BLaER1 (cell line): ENCODE data around the gene GAB4.

ENCODE experiments used
- H3K27ac ChIP-seq: shearing (Covaris generic); formaldehyde crosslinking; 2 replicates; pipeline ENCODE4 v1.8.1; 2022
- H3K27me3 ChIP-seq: shearing (Covaris generic); formaldehyde crosslinking; 2 replicates; pipeline ENCODE4 v1.8.1; 2022
- H3K36me3 ChIP-seq: shearing (Covaris generic); formaldehyde crosslinking; 2 replicates; pipeline ENCODE4 v1.8.1; 2022
- H3K4me1 ChIP-seq: shearing (Covaris generic); formaldehyde crosslinking; 2 replicates; pipeline ENCODE4 v1.8.1; 2022
- H3K4me2 ChIP-seq: shearing (Covaris generic); formaldehyde crosslinking; 2 replicates; pipeline ENCODE4 v1.8.1; 2022
- H3K4me3 ChIP-seq: shearing (Covaris generic); formaldehyde crosslinking; 2 replicates; pipeline ENCODE4 v1.8.1; 2022
- H3K9ac ChIP-seq: shearing (Covaris generic); formaldehyde crosslinking; 2 replicates; pipeline ENCODE4 v1.8.1; 2022
- H3K9me3 ChIP-seq: shearing (Covaris generic); formaldehyde crosslinking; 2 replicates; pipeline ENCODE4 v1.8.1; 2022
- H4K20me1 ChIP-seq: shearing (Covaris generic); formaldehyde crosslinking; 2 replicates; pipeline ENCODE4 v1.8.1; 2022
- Cebpa-rat ChIP-seq: shearing (Covaris generic); IDR thresholded peaks from 2 replicates; pipeline ENCODE4 v1.8.1; 2022

GAB4 gene

DNA sequence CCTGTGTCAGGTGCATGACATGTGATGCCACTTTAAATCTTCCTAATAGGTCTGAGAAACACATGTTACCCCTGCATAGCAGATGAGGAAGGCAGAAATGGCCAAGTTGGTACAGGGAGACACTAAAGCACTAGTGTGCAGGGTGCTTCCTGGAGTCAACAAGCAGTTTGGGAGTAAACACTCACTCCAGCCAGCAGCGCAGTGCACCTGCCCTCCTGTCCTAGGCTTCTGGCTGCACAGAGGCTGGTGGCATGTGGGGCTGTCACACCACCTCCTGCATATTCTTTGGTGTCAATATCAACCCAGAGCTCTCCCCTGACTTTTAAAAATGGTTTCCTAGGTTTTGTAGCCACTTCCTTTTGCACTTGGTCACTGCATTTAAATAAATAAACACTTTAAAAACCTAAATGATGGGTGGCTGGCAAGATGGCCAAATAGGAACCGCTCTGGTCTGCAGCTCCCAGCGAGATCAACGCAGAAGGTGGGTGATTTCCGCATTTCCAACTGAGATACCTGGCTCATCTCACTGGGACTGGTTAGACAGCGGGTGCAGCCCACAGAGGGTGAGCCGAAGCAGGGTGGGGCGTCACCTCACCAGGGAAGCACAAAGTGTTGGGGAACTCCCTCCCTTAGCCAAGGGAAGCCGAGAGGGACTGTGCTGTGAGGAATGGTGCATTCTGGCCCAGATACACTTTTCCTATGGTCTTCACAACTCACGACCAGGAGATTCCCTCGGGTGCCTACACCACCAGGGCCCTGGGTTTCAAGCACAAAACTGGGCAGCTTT is 33.5 kb downstream of the GAB4 start:
- H3K27me3 ChIP-seq = no peaks in the 10 kb centered on the region
- peak overlapping the region; percentile 49 for H3K4me3 ChIP-seq
- H3K27ac ChIP-seq = peak overlapping the region; percentile 91
- no peak for TF ChIP-seq Cebpa-rat
- peaks cover 40% of the 10 kb centered on the region for H3K9me3 ChIP-seq
- no peaks in the 10 kb centered on the region for H3K36me3 ChIP-seq
- H4K20me1 ChIP-seq = no peaks in the 10 kb centered on the region
- peak overlapping the region; percentile 72 for H3K9ac ChIP-seq
- H3K4me1 ChIP-seq = peaks cover 68% of the 10 kb centered on the region
- H3K4me2 ChIP-seq = peak overlapping the region; percentile 66

DNA sequence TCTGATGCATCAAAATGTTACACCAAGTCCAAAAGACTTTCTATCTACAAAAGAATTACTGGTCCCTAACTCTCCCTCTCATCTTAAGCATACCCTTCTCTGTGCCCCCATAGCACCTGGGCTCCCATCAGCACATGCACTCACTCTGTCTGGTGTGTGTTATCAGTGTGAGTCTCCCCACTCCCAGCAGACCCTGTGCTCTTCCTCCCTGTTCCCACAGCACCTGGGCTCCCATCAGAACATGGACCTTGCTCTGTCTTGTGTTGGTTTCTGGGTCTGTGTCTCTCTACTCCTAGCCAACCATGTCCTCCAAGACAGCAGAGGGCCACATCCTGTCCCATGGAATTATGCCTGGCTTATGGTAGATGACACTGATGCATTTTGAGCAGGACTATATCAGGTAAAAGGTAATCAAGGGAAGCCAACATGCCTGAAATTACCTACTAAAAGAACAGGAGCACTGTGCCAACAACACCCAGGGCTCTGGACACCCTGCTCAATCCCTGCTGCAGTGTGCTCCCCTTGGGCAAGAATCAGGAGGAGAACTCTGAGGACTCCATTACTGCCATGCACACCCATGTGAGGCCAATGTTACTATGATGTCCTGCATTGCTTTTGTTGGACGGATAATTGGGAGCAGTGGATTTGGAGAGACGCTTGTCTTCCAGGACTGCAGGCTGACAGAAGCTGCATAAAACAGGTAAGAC is 34.3 kb downstream of the GAB4 start:
- Histone ChIP-seq H3K9me3 (peaks cover 33% of the 10 kb centered on the region), H3K36me3 (no peaks in the 10 kb centered on the region), H3K9ac (no peak overlapping the region), H3K4me1 (peaks cover 72% of the 10 kb centered on the region), H3K27ac (peak overlapping the region; percentile 91), H3K27me3 (no peaks in the 10 kb centered on the region), H4K20me1 (no peaks in the 10 kb centered on the region), H3K4me2 (peak overlapping the region; percentile 66), H3K4me3 (peak overlapping the region; percentile 49; the same call in 1 of the 2 replicates)
- TF ChIP-seq Cebpa-rat = no peak

DNA sequence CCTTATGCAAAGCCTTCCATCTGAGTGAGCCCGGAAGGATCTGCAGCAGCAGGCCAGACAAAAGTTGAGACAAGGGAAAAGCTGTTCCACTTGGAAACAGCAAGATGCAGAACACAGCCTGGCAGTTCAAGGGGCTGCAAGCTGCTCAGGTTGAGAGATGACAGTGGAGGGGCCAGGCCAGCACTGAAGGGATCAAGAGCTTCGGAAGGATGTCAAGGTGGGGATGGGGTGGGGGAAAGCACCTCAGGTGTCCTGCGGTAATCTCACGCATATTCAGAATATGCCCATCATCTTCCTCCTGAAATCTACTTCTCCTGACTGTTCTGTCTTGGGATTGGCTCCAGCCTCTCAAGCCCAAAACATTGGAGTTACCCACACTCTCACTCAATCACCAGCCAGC is 35.7 kb downstream of the GAB4 start:
- Histone ChIP-seq H3K4me3 (no peak overlapping the region), H3K27ac (peak overlapping the region; percentile 91), H3K9me3 (peaks cover 19% of the 10 kb centered on the region), H3K9ac (no peak overlapping the region; the same call in 1 of the 2 replicates), H3K27me3 (no peaks in the 10 kb centered on the region), H3K4me1 (peaks cover 72% of the 10 kb centered on the region), H3K36me3 (no peaks in the 10 kb centered on the region), H3K4me2 (peak overlapping the region; percentile 66), H4K20me1 (no peaks in the 10 kb centered on the region)
- no peak for TF ChIP-seq Cebpa-rat

DNA sequence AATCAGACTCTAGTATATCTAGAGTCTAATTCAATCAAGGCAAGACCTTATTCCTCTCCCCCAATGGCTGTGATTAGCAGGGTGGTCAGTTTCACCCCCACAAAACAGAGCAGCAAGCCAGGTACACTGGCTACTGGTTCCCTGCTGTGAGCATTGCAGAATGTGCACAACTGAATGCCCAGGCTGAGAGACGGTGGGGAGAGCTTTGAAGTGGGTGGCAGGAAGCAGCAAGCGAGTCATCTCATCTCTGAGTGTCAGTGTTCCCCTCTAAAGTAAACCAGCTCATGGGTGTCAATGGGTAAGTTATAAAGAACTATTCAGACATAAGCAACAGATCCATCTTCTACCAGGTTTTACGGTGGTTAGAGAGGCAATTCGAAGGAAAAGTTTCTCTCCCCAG is 37.6 kb downstream of the GAB4 start:
- no peak overlapping the region for H3K9ac ChIP-seq
- H3K9me3 ChIP-seq = 0 out of 2 replicates have a peak, but pooled peaks cover 1% of the 10 kb centered on the region
- H3K4me2 ChIP-seq = peak overlapping the region; percentile 66
- peaks cover 64% of the 10 kb centered on the region for H3K4me1 ChIP-seq
- peak overlapping the region; percentile 91; the same call in 1 of the 2 replicates for H3K27ac ChIP-seq
- TF ChIP-seq Cebpa-rat = no peak
- H3K27me3 ChIP-seq = no peaks in the 10 kb centered on the region
- no peak overlapping the region for H3K4me3 ChIP-seq
- H4K20me1 ChIP-seq = no peaks in the 10 kb centered on the region
- no peaks in the 10 kb centered on the region for H3K36me3 ChIP-seq

DNA sequence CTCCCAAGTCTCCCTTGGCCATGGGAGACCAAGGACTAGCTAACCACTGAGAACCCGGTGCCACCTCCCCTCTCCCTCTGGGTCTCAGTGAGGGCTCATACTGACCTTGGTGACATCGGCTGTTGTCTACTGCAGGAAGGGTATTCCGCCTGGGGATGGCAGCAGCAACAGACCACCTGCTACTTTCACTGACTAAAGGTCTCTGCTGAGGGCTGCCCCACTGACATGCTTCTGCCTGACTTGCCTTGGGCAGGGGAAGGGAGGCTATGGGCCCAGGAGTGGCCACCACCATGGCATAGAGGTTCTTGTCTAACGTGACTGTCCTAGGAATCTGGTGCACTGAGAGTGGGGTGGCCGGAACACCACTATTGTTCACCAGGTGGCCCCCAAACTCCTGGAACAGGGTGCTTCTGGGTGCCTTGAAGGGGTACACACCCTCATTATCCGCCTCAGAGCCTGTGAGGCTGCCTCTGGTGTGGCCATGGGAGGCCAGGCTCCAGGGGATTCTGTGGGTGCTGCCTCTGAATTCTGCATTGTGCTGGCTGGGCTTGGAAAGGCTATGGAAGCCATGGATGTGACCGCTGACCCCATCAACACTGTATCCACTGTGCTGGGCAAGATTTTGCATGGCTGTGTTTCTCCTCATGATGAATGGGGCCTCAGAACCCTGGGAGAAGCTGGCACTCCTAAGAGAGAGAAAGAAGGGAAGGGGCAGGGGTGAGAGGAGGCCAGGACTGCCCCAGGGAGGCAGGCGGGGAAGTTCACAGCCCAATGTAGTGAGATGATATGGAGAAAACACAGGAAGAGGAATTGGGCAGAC is 38.3 kb downstream of the GAB4 start:
- TF ChIP-seq Cebpa-rat = no peak
- no peaks in the 10 kb centered on the region for H4K20me1 ChIP-seq
- peak overlapping the region; percentile 66 for H3K4me2 ChIP-seq
- no peak overlapping the region for H3K9ac ChIP-seq
- no peaks in the 10 kb centered on the region for H3K36me3 ChIP-seq
- H3K27ac ChIP-seq = peak overlapping the region; percentile 37; the same call in 1 of the 2 replicates
- no peak overlapping the region for H3K4me3 ChIP-seq
- peaks cover 57% of the 10 kb centered on the region for H3K4me1 ChIP-seq
- no peaks in the 10 kb centered on the region for H3K27me3 ChIP-seq
- no peaks in the 10 kb centered on the region for H3K9me3 ChIP-seq

DNA sequence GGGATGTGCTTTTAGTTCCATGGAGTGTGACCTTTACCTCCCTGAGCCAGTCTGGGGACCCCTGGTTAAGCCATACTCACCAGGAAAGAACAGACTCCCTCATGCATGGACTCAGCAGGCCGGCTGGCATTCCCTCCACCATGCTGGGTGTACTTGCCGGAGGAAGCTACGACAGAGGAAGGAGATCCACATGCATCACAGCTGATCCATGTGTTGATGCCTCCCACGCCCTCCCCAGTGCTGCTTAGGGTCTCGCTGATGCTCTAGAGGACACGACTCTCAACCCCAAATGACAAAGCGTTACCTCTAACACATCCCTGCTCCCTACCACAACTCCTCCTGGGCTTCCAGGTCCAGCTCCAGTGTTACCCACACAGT is 39.8 kb downstream of the GAB4 start:
- Histone ChIP-seq H3K27ac (no peak overlapping the region), H3K27me3 (no peaks in the 10 kb centered on the region), H3K36me3 (no peaks in the 10 kb centered on the region), H3K4me1 (peaks cover 55% of the 10 kb centered on the region), H3K4me3 (no peak overlapping the region), H3K4me2 (no peak overlapping the region), H3K9ac (no peak overlapping the region), H4K20me1 (no peaks in the 10 kb centered on the region), H3K9me3 (no peaks in the 10 kb centered on the region)
- no peak for TF ChIP-seq Cebpa-rat

DNA sequence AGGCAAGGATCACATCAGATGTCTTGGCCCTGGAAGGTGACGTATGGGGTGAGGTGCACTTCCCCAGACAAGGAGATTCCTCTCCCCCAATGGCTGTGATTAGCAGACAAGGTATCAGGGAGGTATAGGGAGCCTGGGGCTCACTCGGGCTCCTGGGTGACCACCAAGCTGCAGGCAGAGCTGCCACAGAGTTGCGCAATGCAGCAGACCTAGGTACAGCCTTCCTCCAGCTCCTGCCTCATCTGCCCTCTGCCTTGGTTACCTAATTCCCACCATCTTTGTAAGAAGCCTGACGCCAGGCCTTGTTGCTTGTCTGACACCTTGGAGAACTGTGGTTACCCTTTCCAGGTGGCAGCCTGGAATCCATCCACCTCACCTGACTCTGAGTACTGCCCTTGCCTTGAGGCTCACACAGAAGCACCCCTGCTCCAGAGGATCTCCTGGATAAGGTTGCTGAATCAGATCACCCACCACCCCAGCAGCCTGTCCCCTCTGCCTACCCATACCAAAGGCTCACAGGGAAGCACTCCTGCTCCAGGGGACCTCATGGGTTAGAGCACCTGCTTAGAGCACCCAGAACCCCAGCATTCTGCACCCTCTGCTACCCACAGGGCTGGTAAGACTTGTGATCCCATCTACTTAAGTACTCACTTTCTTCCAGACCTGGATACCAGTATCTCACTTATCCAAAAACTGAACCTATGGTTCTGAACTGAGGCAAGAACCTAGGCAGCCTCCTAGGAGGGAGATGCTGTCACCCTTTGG is 40.4 kb downstream of the GAB4 start:
- Histone ChIP-seq H3K4me1 (peaks cover 55% of the 10 kb centered on the region), H3K4me3 (no peak overlapping the region), H3K9ac (no peak overlapping the region), H4K20me1 (no peaks in the 10 kb centered on the region), H3K36me3 (no peaks in the 10 kb centered on the region), H3K4me2 (no peak overlapping the region), H3K9me3 (no peaks in the 10 kb centered on the region), H3K27ac (no peak overlapping the region), H3K27me3 (no peaks in the 10 kb centered on the region)
- peak; percentile 88 for TF ChIP-seq Cebpa-rat

DNA sequence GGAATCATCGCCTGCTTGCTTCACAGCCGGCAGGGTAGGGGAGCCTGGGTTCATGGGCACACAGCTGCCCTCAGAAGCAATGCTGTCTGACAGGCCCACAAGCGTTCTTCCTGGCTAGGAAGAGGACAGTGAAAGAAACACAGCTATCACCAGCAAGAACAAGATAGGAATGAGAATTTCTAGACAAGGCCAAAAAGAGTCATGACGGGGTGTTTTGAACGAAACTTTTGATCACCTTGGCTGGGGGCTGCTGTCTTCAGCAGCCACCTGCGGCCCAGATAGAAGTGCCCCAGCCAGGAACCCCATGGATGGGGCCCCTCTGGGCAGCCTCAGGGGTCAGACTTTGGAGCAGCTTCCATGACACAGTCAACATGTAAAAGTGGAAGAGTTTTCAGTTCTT is 41.8 kb downstream of the GAB4 start:
- H3K27ac ChIP-seq = no peak overlapping the region
- TF ChIP-seq Cebpa-rat = no peak
- H3K9me3 ChIP-seq = no peaks in the 10 kb centered on the region
- peaks cover 55% of the 10 kb centered on the region for H3K4me1 ChIP-seq
- no peaks in the 10 kb centered on the region for H3K27me3 ChIP-seq
- no peaks in the 10 kb centered on the region for H3K36me3 ChIP-seq
- no peaks in the 10 kb centered on the region for H4K20me1 ChIP-seq
- H3K4me3 ChIP-seq = no peak overlapping the region
- no peak overlapping the region for H3K4me2 ChIP-seq
- H3K9ac ChIP-seq = no peak overlapping the region

DNA sequence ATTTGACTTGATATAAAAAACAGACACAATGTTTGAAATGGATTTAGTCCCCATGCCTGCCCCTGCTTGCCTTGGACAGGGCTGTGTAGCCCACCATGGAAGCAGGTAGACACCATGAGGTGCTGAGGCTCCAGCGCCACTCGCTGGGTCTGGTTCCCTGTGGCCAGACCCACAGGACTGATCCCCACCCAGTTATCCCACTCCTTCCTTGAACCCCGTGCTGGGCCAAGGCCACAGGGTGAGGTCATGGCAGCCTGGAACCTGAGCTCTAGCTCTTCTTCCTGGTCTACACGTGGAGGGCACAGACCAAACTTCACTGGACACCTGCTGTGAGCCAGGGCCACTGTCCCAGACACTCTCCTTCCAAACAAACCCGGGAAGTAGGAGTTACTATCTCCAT is 42.5 kb downstream of the GAB4 start:
- no peaks in the 10 kb centered on the region for H4K20me1 ChIP-seq
- TF ChIP-seq Cebpa-rat = no peak
- no peak overlapping the region for H3K27ac ChIP-seq
- peaks cover 55% of the 10 kb centered on the region for H3K4me1 ChIP-seq
- H3K4me2 ChIP-seq = no peak overlapping the region
- no peak overlapping the region for H3K9ac ChIP-seq
- no peak overlapping the region for H3K4me3 ChIP-seq
- no peaks in the 10 kb centered on the region for H3K27me3 ChIP-seq
- H3K36me3 ChIP-seq = no peaks in the 10 kb centered on the region
- H3K9me3 ChIP-seq = no peaks in the 10 kb centered on the region
